K562 (cell line): ENCODE results near the gene SKOR1. TPM values are rescaled to one million over a fixed set of nuclear protein-coding genes. Genes with fewer than 3 reads are reported as not detected.

Experiments
- CREB1 ChIP-seq, 2 experiments: sonication (generic) in 1 of 2; formaldehyde crosslinking in 1 of 2; IDR thresholded peaks; 2 replicates each; pipeline versions ENCODE4 v1.6.1 to v1.8.0; 2012 to 2022; ENCODE audit warnings: inconsistent platforms in 1 of 2, mild to moderate bottlenecking in 1 of 2, missing genetic modification reagents in 1 of 2, moderate library complexity in 1 of 2
- FOXA3 ChIP-seq, 2 experiments: fragments of 450-650 bp in 1 of 2; sonication (generic) in 1 of 2; formaldehyde crosslinking; IDR thresholded peaks in 1 of 2; conservative IDR thresholded peaks in 1 of 2; 2 replicates each; pipeline versions ENCODE4 v1.4.0 to v1.8.0; 2020 to 2022; ENCODE audit warnings: mild to moderate bottlenecking in 2 of 2, missing genetic modification reagents in 1 of 2
- ZNF347 ChIP-seq: fragments of 450-650 bp; formaldehyde crosslinking; IDR thresholded peaks from 2 replicates; pipeline ENCODE4 v1.4.0; 2020; ENCODE audit warnings: low read depth, mild to moderate bottlenecking, moderate library complexity
- polyA plus RNA-seq, 8 experiments: library from polyadenylated mRNA; depleted of rRNA in 4 of 8; stranded (reverse) in 5 of 8; unstranded in 3 of 8; fragments of >200 nt; fragmentation: Nextera tagmentation in 2 of 8; fragmentation: Illumina TruSeq in 1 of 8; extraction: Ambion mirVana in 2 of 8; extraction: Trizol in 1 of 8; gene quantifications; 2 replicates each; pipeline versions ENCODE4 v1.2.1 to v1.2.3, GENCODE V29; 2011 to 2014; ENCODE audit warnings: inconsistent platforms in 1 of 8, missing spikeins in 1 of 8
- total RNA-seq, 7 experiments: library from RNA; depleted of rRNA in 6 of 7; stranded (reverse); fragments of >200 nt in 6 of 7; fragmentation: Illumina TruSeq in 2 of 7; extraction: Trizol in 2 of 7; gene quantifications; 2 replicates each; pipeline versions ENCODE4 v1.2.1 to v1.2.3, GENCODE V29; 2011 to 2021; ENCODE audit warnings: low replicate concordance in 1 of 7
- TF ChIP-seq, protein P1 (sequence below): fragments of 450-650 bp; IDR thresholded peaks from 2 replicates; pipeline ENCODE4 v1.7.1; 2018; ENCODE audit warnings: mild to moderate bottlenecking, low read depth; ENCODE audit not compliant: partially characterized antibody
- TF ChIP-seq, protein P2 (sequence below): IDR thresholded peaks from 2 replicates; pipeline ENCODE4 v1.6.1; 2011; ENCODE audit warnings: borderline replicate concordance, low read depth, mild to moderate bottlenecking, moderate library complexity, low read length; ENCODE audit not compliant: insufficient read depth, poor library complexity, severe bottlenecking

Gene SKOR1
- total and polyA plus RNA-seq, 9 of the 15 experiments (the other 6 are each of a cell fraction or from before 2014, with no cell fraction given): 0.04 to 0.41 (median 0.09) TPM; not detected in 3

GRCh38 chr15:67776600-67776999, 48.7 kb upstream of the SKOR1 start (continued):
- TF ChIP-seq, protein P1, sequence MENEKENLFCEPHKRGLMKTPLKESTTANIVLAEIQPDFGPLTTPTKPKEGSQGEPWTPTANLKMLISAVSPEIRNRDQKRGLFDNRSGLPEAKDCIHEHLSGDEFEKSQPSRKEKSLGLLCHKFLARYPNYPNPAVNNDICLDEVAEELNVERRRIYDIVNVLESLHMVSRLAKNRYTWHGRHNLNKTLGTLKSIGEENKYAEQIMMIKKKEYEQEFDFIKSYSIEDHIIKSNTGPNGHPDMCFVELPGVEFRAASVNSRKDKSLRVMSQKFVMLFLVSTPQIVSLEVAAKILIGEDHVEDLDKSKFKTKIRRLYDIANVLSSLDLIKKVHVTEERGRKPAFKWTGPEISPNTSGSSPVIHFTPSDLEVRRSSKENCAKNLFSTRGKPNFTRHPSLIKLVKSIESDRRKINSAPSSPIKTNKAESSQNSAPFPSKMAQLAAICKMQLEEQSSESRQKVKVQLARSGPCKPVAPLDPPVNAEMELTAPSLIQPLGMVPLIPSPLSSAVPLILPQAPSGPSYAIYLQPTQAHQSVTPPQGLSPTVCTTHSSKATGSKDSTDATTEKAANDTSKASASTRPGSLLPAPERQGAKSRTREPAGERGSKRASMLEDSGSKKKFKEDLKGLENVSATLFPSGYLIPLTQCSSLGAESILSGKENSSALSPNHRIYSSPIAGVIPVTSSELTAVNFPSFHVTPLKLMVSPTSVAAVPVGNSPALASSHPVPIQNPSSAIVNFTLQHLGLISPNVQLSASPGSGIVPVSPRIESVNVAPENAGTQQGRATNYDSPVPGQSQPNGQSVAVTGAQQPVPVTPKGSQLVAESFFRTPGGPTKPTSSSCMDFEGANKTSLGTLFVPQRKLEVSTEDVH: no peak
- TF ChIP-seq FOXA3 (CRISPR knock-in tag; conservative IDR thresholded peaks at IDR 0.05 in 1 of 2, IDR thresholded peaks at IDR 0.05 in 1 of 2) (no peak), ZNF347 (CRISPR knock-in tag) (no peak), CREB1 (IDR thresholded peaks at IDR 0.05) (no peak), CREB1 (CRISPR knock-in tag; IDR thresholded peaks at IDR 0.05) (no peak)
- TF ChIP-seq, protein P2, sequence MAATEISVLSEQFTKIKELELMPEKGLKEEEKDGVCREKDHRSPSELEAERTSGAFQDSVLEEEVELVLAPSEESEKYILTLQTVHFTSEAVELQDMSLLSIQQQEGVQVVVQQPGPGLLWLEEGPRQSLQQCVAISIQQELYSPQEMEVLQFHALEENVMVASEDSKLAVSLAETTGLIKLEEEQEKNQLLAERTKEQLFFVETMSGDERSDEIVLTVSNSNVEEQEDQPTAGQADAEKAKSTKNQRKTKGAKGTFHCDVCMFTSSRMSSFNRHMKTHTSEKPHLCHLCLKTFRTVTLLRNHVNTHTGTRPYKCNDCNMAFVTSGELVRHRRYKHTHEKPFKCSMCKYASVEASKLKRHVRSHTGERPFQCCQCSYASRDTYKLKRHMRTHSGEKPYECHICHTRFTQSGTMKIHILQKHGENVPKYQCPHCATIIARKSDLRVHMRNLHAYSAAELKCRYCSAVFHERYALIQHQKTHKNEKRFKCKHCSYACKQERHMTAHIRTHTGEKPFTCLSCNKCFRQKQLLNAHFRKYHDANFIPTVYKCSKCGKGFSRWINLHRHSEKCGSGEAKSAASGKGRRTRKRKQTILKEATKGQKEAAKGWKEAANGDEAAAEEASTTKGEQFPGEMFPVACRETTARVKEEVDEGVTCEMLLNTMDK: no peak
- TF ChIP-seq, all 486 proteins: peak for 0
